ENCODE results near the gene CEP43.

CEP43 gene

GRCh38 chr6:166989427-166990032 is 9.7 kb upstream of the CEP43 start:
- H3K4me1 ChIP-seq (ENCODE audit: control insufficient read depth, insufficient read depth, low read length), result peaks cover 17% of the 10 kb centered on the region
- no peaks in the 10 kb centered on the region for H3K27me3 ChIP-seq (ENCODE audit: control insufficient read depth, insufficient read depth, low read length)
- no peak overlapping the region for H3K9ac ChIP-seq (ENCODE audit: low read depth, low read length)
- peaks cover 8% of the 10 kb centered on the region; the same call in 1 of the 2 replicates for H3K36me3 ChIP-seq (ENCODE audit: control insufficient read depth, insufficient read depth, low read length)
- no peak overlapping the region for H3K4me3 ChIP-seq (ENCODE audit: low read depth, low read length)
- no peak overlapping the region for H3K27ac ChIP-seq (ENCODE audit: low read depth, low read length)
- no peaks in the 10 kb centered on the region for H3K9me3 ChIP-seq (ENCODE audit: control insufficient read depth, insufficient read depth, low read length)

- Histone ChIP-seq H3K4me1 (ENCODE audit: control insufficient read depth, insufficient read depth, low read length) (peaks cover 6% of the 10 kb centered on the region), H3K36me3 (ENCODE audit: control insufficient read depth, insufficient read depth, low read length) (peaks cover 23% of the 10 kb centered on the region), H3K27me3 (ENCODE audit: control insufficient read depth, insufficient read depth, low read length) (no peaks in the 10 kb centered on the region), H3K9ac (ENCODE audit: low read depth, low read length) (no peak overlapping the region), H3K9me3 (ENCODE audit: control insufficient read depth, insufficient read depth, low read length) (no peaks in the 10 kb centered on the region), H3K27ac (ENCODE audit: low read depth, low read length) (no peak overlapping the region), H3K4me3 (ENCODE audit: low read depth, low read length) (no peak overlapping the region)
Measured at GRCh38 chr6:166996406-166996805, 2.8 kb upstream of the CEP43 start.

GRCh38 chr6:166997348-166997747 is 1.8 kb upstream of the CEP43 start:
- peaks cover 6% of the 10 kb centered on the region for H3K4me1 ChIP-seq (ENCODE audit: control insufficient read depth, insufficient read depth, low read length)
- H3K36me3 ChIP-seq (ENCODE audit: control insufficient read depth, insufficient read depth, low read length), result peaks cover 32% of the 10 kb centered on the region
- no peaks in the 10 kb centered on the region for H3K27me3 ChIP-seq (ENCODE audit: control insufficient read depth, insufficient read depth, low read length)
- no peak overlapping the region for H3K27ac ChIP-seq (ENCODE audit: low read depth, low read length)
- no peak overlapping the region for H3K9ac ChIP-seq (ENCODE audit: low read depth, low read length)
- H3K4me3 ChIP-seq (ENCODE audit: low read depth, low read length), result peak overlapping the region; percentile 80
- H3K9me3 ChIP-seq (ENCODE audit: control insufficient read depth, insufficient read depth, low read length), result no peaks in the 10 kb centered on the region

DNA sequence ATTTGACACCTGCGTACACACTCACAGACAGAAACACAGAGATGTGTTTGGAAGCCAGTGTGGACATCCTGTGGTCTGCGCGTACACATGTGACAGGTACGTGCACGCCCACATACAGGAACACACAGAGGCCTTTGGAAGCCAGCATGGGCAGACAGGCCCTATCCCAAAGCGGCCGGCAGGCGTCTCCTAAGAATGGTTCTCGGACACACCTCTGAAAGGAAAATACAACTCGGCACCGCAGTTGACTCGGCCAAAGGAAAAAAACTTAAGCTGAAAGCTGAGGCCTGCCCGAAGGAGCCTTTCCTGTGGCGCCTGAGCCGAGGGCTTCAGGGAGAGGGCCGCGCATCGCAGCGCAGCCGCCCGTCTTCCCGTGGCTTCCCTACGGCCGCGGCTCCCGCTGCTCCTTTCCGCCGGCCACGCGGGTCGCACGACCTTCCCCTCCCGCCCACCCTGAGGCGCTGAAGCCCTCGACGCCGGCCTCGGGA is 1.4 kb upstream of the CEP43 start:
- Histone ChIP-seq H3K36me3 (ENCODE audit: control insufficient read depth, insufficient read depth, low read length) (peaks cover 37% of the 10 kb centered on the region), H3K4me1 (ENCODE audit: control insufficient read depth, insufficient read depth, low read length) (peaks cover 6% of the 10 kb centered on the region), H3K9me3 (ENCODE audit: control insufficient read depth, insufficient read depth, low read length) (no peaks in the 10 kb centered on the region), H3K27ac (ENCODE audit: low read depth, low read length) (no peak overlapping the region), H3K4me3 (ENCODE audit: low read depth, low read length) (peak overlapping the region; percentile 80), H3K27me3 (ENCODE audit: control insufficient read depth, insufficient read depth, low read length) (no peaks in the 10 kb centered on the region), H3K9ac (ENCODE audit: low read depth, low read length) (no peak overlapping the region)

DNA sequence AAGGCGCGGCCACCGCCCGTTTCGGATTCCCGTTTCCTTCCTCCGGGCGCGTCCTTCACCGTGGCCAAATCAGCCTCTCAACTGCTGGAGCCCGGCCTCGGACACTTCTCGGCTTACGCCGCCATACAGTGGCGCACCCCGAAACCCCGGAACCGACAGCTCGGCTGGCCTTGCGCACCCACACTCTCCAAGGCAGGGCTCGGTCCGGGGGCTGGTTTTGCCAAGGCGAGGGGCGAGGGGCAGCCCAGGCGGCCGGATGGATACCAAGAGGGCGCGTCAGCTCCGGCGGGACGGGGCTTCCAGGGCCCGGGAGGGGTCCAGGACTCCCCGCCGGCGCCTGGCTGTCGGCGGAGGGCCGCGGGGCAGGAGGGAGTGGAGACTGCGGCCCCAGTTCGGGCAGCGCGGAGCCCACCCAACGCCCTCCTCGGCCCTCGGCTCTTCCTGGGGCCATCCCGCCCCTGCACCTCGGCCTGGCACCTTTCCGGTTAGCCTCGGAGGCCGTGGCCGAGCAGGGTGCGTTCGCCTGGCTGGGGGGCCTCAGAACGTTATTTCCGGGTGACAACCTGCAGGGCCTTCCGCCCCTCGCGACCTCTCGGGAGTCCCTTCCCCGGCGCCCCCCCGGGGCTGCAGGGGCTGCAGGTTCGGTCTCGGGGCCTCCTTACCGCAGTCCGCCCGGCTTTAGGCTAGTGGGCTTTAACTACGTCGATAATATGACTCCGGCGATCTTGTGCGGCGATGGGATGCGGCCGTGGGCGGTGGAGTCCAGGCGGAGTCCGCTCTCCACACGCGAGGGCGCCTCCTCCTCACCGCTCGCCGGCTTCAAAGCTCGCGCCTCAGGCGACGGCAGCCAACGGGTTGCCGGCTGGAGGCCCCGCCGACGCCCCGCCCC is 697 bp upstream of the CEP43 start:
- H3K9ac ChIP-seq (ENCODE audit: low read depth, low read length), result peak overlapping the region; percentile 53
- H3K4me1 ChIP-seq (ENCODE audit: control insufficient read depth, insufficient read depth, low read length), result peaks cover 6% of the 10 kb centered on the region
- H3K4me3 ChIP-seq (ENCODE audit: low read depth, low read length), result peak overlapping the region; percentile 80
- H3K9me3 ChIP-seq (ENCODE audit: control insufficient read depth, insufficient read depth, low read length), result no peaks in the 10 kb centered on the region
- H3K27ac ChIP-seq (ENCODE audit: low read depth, low read length), result peak overlapping the region; percentile 70
- H3K27me3 ChIP-seq (ENCODE audit: control insufficient read depth, insufficient read depth, low read length), result no peaks in the 10 kb centered on the region
- peaks cover 44% of the 10 kb centered on the region for H3K36me3 ChIP-seq (ENCODE audit: control insufficient read depth, insufficient read depth, low read length)

DNA sequence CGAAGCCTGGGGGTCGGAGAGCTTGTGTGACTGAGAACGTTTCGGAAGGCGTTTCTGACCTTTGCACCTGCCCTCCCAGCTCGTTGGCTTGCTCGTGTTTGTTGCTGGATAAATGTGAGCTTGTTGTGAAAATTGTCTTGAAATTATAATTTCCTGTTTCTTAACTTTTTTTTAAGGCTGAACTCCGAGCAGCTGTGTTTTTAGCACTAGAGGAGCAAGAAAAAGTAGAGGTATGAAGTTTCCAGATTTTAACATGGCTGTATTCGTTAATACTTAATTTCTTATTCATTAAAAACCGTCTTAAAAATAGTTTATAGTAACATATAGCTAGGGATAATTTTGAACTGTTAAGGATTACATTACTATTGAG is 672 bp downstream of the CEP43 start:
- Histone ChIP-seq H3K4me1 (ENCODE audit: control insufficient read depth, insufficient read depth, low read length) (peaks cover 6% of the 10 kb centered on the region), H3K9me3 (ENCODE audit: control insufficient read depth, insufficient read depth, low read length) (no peaks in the 10 kb centered on the region), H3K27ac (ENCODE audit: low read depth, low read length) (peak overlapping the region; percentile 81), H3K9ac (ENCODE audit: low read depth, low read length) (peak overlapping the region; percentile 79), H3K36me3 (ENCODE audit: control insufficient read depth, insufficient read depth, low read length) (peaks cover 57% of the 10 kb centered on the region), H3K27me3 (ENCODE audit: control insufficient read depth, insufficient read depth, low read length) (no peaks in the 10 kb centered on the region), H3K4me3 (ENCODE audit: low read depth, low read length) (peak overlapping the region; percentile 89)

GRCh38 chr6:167000759-167001158 is 1.6 kb downstream of the CEP43 start:
- Histone ChIP-seq H3K27ac (ENCODE audit: low read depth, low read length) (no peak overlapping the region), H3K4me1 (ENCODE audit: control insufficient read depth, insufficient read depth, low read length) (peaks cover 6% of the 10 kb centered on the region), H3K27me3 (ENCODE audit: control insufficient read depth, insufficient read depth, low read length) (no peaks in the 10 kb centered on the region), H3K9me3 (ENCODE audit: control insufficient read depth, insufficient read depth, low read length) (no peaks in the 10 kb centered on the region), H3K4me3 (ENCODE audit: low read depth, low read length) (0 out of 2 replicates have a peak overlapping the region, but pooled peaks have one; percentile 89), H3K36me3 (ENCODE audit: control insufficient read depth, insufficient read depth, low read length) (peaks cover 66% of the 10 kb centered on the region), H3K9ac (ENCODE audit: low read depth, low read length) (no peak overlapping the region)

- H3K36me3 ChIP-seq (ENCODE audit: control insufficient read depth, insufficient read depth, low read length), result peaks cover 91% of the 10 kb centered on the region
- no peak overlapping the region for H3K27ac ChIP-seq (ENCODE audit: low read depth, low read length)
- H3K9me3 ChIP-seq (ENCODE audit: control insufficient read depth, insufficient read depth, low read length), result no peaks in the 10 kb centered on the region
- H3K27me3 ChIP-seq (ENCODE audit: control insufficient read depth, insufficient read depth, low read length), result no peaks in the 10 kb centered on the region
- H3K4me3 ChIP-seq (ENCODE audit: low read depth, low read length), result no peak overlapping the region
- H3K4me1 ChIP-seq (ENCODE audit: control insufficient read depth, insufficient read depth, low read length), result peaks cover 2% of the 10 kb centered on the region; the same call in 1 of the 2 replicates
- no peak overlapping the region for H3K9ac ChIP-seq (ENCODE audit: low read depth, low read length)
Measured at GRCh38 chr6:167005350-167006159, 6.4 kb downstream of the CEP43 start.

GRCh38 chr6:167007985-167008384 is 8.8 kb downstream of the CEP43 start:
- peaks cover 91% of the 10 kb centered on the region for H3K36me3 ChIP-seq (ENCODE audit: control insufficient read depth, insufficient read depth, low read length)
- H3K27ac ChIP-seq (ENCODE audit: low read depth, low read length), result no peak overlapping the region
- H3K4me3 ChIP-seq (ENCODE audit: low read depth, low read length), result no peak overlapping the region
- no peak overlapping the region for H3K9ac ChIP-seq (ENCODE audit: low read depth, low read length)
- no peaks in the 10 kb centered on the region for H3K27me3 ChIP-seq (ENCODE audit: control insufficient read depth, insufficient read depth, low read length)
- no peaks in the 10 kb centered on the region for H3K4me1 ChIP-seq (ENCODE audit: control insufficient read depth, insufficient read depth, low read length)
- H3K9me3 ChIP-seq (ENCODE audit: control insufficient read depth, insufficient read depth, low read length), result no peaks in the 10 kb centered on the region

DNA sequence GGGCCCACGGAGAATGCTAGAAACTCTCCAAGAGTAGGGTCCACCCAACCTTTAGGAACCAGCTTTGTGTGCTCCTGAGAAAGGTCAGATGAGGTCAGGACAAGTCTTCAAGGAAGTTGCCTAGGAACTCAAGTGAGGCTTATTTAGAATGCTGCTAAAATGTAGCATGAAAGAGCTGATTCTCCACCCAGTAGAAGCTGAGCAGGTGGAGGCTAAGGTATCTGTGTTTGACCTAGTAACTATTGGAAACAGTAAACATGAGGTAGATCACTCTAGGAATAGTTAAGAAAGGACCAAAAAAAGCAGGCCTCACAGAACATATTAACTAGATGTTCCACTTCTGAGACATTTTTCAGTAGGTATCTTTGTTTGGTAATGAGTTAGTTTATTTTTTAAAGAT is 13.9 kb downstream of the CEP43 start:
- no peak overlapping the region for H3K9ac ChIP-seq (ENCODE audit: low read depth, low read length)
- no peaks in the 10 kb centered on the region for H3K4me1 ChIP-seq (ENCODE audit: control insufficient read depth, insufficient read depth, low read length)
- H3K27me3 ChIP-seq (ENCODE audit: control insufficient read depth, insufficient read depth, low read length), result no peaks in the 10 kb centered on the region
- H3K4me3 ChIP-seq (ENCODE audit: low read depth, low read length), result no peak overlapping the region
- H3K27ac ChIP-seq (ENCODE audit: low read depth, low read length), result no peak overlapping the region
- H3K9me3 ChIP-seq (ENCODE audit: control insufficient read depth, insufficient read depth, low read length), result no peaks in the 10 kb centered on the region
- H3K36me3 ChIP-seq (ENCODE audit: control insufficient read depth, insufficient read depth, low read length), result peaks cover 81% of the 10 kb centered on the region

Data from HUES48 (cell line).